GM10266 (cell line): ENCODE data around the gene PTPN5.
A peak's percentile ranks its signal among the peaks of the same experiment; 100 is the strongest.
"Not testable (repeated sequence)": the region's sequence is repeated elsewhere in the genome, so short reads cannot be mapped to it uniquely, and the experiment has no call there.

Source experiments
- DNase-seq: peaks from one replicate; pipeline ENCODE4 v3.0.0; 2012; ENCODE audit errors: extremely low spot score
- TF ChIP-seq, protein P1 (sequence below): IDR thresholded peaks from 2 replicates; pipeline ENCODE4 v1.5.1; 2012; ENCODE audit warnings: mild to moderate bottlenecking, low read depth; ENCODE audit not compliant: control insufficient read depth, insufficient read depth; ENCODE audit errors: missing control alignments

Gene PTPN5

DNA sequence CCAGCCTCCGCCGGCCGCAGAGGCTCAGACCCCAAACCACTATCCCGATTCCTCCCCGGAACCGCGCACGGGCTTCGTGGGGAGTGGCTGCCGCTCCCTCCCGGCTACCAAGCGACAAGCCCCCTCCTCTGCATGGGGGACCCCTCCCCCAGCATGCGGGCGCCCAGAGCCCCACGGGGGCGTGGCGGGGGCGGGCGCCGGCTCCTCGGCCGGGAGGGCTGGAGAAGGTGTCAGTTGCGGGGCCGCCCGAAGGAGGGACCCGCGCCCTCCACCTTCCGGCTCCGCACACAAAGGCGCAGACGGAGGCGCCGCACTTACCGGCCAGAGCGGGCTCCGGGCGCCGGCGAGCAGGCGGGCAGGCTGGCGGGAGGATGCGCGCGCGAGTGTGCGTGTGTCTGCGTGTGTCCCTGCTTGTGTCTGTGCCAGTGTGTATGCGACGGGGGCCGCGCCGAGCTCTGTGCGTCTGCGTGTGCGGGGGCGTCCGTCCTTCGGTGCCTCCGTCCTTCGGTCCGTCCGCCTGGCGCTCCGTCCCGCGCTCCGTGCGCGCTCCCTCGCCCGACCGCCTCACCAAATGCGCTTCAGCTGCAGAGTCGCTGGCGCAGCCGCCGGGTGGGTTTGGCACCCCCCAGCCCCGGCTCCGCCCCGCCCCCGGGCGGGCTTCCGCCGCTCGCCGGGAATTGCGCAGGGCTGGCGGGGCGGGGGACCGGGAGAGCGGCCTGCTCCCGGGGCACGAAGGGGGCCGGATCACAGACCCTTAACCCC, at the start of gene PTPN5:
PTPN5 (minus strand) TSS at position 592 of the 762 bp plus-strand sequence. CDS start 19,840 bp downstream, outside the sequence.
- DNase-seq: no peak
- TF ChIP-seq, protein P1, sequence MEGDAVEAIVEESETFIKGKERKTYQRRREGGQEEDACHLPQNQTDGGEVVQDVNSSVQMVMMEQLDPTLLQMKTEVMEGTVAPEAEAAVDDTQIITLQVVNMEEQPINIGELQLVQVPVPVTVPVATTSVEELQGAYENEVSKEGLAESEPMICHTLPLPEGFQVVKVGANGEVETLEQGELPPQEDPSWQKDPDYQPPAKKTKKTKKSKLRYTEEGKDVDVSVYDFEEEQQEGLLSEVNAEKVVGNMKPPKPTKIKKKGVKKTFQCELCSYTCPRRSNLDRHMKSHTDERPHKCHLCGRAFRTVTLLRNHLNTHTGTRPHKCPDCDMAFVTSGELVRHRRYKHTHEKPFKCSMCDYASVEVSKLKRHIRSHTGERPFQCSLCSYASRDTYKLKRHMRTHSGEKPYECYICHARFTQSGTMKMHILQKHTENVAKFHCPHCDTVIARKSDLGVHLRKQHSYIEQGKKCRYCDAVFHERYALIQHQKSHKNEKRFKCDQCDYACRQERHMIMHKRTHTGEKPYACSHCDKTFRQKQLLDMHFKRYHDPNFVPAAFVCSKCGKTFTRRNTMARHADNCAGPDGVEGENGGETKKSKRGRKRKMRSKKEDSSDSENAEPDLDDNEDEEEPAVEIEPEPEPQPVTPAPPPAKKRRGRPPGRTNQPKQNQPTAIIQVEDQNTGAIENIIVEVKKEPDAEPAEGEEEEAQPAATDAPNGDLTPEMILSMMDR: no peak

DNA sequence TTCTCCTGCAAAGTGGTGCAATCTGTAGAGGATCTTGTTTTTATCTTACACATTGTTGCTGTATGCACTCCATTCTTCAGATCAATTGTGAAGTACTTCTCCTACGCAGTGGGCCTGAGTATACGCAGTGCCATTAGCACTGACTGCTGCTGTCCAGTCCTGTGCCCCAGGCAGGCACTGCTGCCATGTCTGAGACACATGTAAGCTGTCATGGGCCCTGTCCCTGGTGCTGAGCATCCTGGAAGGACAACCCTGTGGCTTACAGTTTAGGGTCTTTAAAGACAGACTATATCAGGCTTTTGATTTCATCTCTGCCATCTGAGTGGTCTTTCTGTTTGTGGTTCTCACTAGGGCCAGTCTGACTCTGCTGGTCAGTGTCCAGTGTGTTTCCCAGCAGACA, 44.8 kb upstream of the PTPN5 start:
- DNase-seq: no peak
- TF ChIP-seq, protein P1: no peak

DNA sequence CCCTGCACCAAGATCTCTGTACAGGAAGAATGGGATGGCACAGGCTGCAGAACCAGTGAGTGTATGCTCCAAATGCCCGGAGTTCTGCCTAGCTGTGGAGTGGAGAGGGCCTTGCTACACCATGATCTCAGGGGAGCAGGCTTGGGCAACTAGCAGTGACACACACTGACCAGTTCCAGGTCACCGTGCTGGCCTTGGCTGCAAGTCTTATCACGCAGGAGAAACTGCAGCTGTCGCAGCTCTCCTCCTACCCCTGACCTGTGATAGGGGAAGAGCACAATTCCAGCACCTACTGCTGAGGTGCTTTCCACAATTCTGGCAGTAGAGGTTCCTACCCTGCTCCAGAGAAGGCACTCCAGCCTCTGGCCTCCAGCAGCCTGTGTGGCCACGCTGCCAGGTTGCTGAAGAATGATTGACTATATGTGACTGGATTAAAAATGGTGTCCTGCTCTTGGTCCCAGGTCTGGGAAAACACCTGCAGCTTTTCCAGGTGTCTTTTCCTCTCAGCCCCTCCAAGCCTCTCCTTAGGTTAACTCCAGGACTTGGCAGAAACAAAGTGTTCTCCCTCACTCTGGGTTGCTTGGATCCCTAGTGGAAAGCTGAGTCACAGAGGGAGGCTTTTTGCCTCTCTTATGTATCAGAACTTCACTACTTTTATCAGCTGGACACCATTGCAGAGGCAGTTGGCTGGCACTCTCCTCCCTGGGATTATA, 43.3 kb upstream of the PTPN5 start:
- DNase-seq: no peak
- TF ChIP-seq, protein P1: no peak

DNA sequence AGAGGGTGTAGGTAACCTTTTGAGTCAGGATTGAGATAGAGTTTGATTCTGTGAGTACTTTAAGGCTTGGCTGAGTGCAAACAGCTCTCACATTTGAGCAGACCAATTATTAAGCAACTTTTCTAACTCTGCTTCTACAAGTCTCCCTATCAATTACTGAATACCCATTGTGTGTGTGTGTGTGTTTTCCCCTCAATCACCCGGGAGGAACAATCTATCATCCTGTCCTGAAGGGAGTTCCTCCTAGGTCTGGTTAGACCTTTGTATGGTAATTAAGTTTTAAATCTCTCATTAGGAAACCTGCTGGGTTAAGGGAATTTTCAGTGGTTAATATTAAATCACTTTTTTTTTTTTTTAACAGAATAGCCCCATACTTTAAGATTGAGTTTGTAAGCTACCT, 28.6 kb upstream of the PTPN5 start:
- not testable (repeated sequence) for DNase-seq

DNA sequence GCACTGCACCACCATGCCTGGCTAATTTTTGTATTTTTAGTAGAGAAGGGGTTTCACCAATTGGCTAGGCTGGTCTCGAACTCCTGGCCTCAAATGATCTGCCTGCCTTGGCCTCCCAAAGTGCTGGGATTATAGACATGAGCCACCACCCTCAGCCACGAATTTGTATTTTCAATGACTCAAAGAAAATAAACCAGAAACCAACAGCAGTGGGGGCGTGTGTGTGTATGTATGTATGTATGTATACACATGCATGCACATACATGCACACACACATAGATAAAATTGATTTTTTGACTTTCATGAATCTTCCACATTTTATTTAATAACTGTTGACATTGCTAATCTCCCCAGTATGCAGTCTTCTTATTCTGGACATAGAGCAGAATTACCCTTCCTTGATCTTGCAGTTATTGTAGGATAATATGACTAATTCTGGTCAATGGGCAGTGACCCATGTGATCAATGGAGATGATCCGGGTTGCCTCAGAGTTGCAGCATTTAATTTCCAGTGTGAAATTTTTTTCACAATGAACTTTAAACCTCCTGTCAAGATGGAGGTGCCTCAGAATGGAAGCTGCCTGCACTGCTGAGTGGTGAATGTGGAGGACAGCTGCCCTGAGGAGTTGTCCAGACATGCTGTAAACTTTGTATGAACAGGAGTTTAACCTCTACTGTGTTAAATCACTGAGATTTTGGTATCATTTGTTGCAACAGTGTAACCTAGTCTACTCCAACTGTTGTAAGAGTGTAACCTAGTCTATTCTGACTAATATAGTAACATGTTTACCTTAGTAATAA, 12.8 kb upstream of the PTPN5 start:
- TF ChIP-seq, protein P1: no peak
- no peak for DNase-seq

DNA sequence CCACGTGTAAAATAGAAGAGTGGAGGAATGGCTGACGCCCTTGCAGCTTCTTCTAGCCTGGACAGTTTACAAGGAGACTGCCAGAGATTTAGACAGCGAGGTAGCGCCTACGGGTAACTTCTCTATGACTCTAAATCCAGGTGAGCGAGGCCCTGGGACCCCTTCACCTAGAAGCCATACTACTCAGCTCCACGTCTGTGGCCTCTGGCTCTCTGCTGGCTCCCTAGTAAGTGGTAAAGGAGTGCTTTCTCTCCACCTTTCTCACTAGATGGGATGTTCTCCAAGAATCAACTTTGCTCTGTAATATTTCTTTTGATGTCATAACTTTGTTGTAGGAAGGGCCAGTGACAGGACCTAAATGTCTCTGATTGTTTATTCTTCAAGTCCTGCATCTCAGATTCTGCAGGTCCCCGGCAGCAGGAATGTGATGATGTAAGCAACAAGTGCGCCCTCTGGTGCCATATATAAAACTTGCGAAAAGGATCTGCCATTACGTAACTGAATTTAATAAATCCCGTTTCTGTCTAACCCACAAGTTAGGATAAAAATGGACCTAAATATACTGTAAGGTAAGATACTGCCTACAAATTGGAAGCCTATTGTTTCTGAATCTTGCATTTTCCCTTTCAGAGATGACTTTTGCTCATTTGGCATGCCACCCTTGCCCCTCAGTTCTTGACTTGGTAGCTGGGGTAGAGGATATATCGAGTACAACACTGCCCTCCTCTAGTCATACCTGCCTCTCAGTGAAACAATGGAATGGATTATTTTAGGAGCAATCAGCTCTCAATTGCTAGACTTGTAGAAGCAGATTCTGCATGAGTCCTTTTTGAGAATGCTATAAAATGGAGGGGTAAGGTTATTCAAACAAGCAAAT, 11.0 kb upstream of the PTPN5 start:
- DNase-seq: peak; percentile 54
- TF ChIP-seq, protein P1: peak; percentile 54
